HEK293 (cell line): ENCODE results near the gene XPA.

Experiments
- CTCF ChIP-seq: fragments of 450-650 bp; formaldehyde crosslinking; IDR thresholded peaks from 2 replicates; pipeline ENCODE4 v1.5.1; 2016; ENCODE audit warnings: missing biosample characterization, missing genetic modification characterization
- SP7 ChIP-seq: fragments of 450-650 bp; formaldehyde crosslinking; IDR thresholded peaks from 2 replicates; pipeline ENCODE4 v1.5.1; 2016; ENCODE audit warnings: missing biosample characterization, missing genetic modification characterization
- ZNF311 ChIP-seq: fragments of 450-650 bp; formaldehyde crosslinking; IDR thresholded peaks from 2 replicates; pipeline ENCODE4 v1.5.1; 2017; ENCODE audit warnings: missing biosample characterization, missing genetic modification characterization, borderline replicate concordance
- ZNF555 ChIP-seq: fragments of 450-650 bp; formaldehyde crosslinking; conservative IDR thresholded peaks from 2 replicates; pipeline ENCODE4 v1.5.1; 2017; ENCODE audit warnings: missing biosample characterization, mild to moderate bottlenecking, missing genetic modification characterization, inconsistent platforms

GRCh38 chr9:97668485-97668884 is 28.7 kb downstream of the XPA start:
- TF ChIP-seq ZNF555 (tag by site-specific recombination) (no peak), CTCF (tag by site-specific recombination) (no peak), ZNF311 (tag by site-specific recombination) (no peak), SP7 (tag by site-specific recombination) (no peak)
